ENCODE data around the gene FRAT2. TPM values are rescaled to one million over a fixed set of nuclear protein-coding genes. Genes with fewer than 3 reads are reported as not detected.

Gene FRAT2, protein sequence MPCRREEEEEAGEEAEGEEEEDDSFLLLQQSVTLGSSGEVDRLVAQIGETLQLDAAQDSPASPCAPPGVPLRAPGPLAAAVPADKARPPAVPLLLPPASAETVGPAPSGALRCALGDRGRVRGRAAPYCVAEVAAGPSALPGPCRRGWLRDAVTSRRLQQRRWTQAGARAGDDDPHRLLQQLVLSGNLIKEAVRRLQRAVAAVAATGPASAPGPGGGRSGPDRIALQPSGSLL
- polyA plus RNA-seq (ENCODE audit: low read depth in 6 of 6), result 10 to 100 TPM in 4 of 6 donors, 1 to 10 TPM in 2; 7.0 to 19.1 (median 14.3) TPM

- ATAC-seq (ENCODE audit: low read depth in 2 of 2), result peak; percentile 86 to 88
- Mint-ChIP-seq H3K36me3 (peaks cover 6 to 10% of the 10 kb centered on the region in 2 donors), H3K27ac (peak within 1 kb of the TSS; percentile 91 to 98 (median 96)), H3K4me3 (peak within 1 kb of the TSS; percentile 82 to 97 (median 94)), H3K27me3 (no peaks in the 10 kb centered on the region), H3K9me3 (no peaks in the 10 kb centered on the region), H3K4me1 (peaks cover 34 to 46% (median 39%) of the 10 kb centered on the region in 3 donors)
- DNase-seq, result peak; percentile 91
Observed at GRCh38 chr10:97334370-97335175, at the start of gene FRAT2. Gene FRAT2, minus strand, starts transcription at chr10:97334729. Its CDS starts 157 bp downstream, at chr10:97334572.

GRCh38 chr10:97384156-97384555, 49.6 kb upstream of the FRAT2 start:
- H3K27me3 Mint-ChIP-seq, result no peaks in the 10 kb centered on the region
- H3K9me3 Mint-ChIP-seq, result no peaks in the 10 kb centered on the region
- peaks cover 5 to 16% of the 10 kb centered on the region in 2 donors for H3K36me3 Mint-ChIP-seq
- no peak for DNase-seq
- ATAC-seq (ENCODE audit: low read depth in 2 of 2), result no peak
- no peak overlapping the region for H3K27ac Mint-ChIP-seq
- H3K4me3 Mint-ChIP-seq, result no peak overlapping the region
- peaks cover 0 to 4% (median 0%) of the 10 kb centered on the region in 3 donors for H3K4me1 Mint-ChIP-seq

DNA sequence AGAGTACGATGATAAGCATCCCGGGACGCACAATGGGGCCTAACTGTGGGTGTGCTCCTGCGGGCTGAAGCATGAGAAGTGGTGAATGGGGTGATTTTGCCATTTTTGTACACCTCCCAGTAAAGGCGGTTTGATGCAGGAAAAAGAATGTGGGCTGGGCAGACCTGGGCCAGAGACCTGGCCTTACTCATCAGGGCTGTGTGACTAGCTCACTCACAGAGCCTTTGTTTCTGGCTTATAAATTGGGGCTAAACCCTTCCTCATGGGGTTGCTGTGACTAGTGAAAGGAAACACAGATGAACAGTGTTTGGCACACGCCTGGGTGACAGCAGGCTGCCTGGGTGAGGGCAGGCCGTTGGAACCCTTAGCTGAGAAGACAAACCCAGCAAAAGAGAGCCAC, 48.6 kb upstream of the FRAT2 start:
- Mint-ChIP-seq H3K4me1 (peaks cover 0 to 4% (median 0%) of the 10 kb centered on the region in 3 donors), H3K36me3 (peaks cover 0 to 9% of the 10 kb centered on the region in 2 donors), H3K27ac (peak overlapping the region in 3 of 6 donors; percentile 53 to 60 (median 56)), H3K9me3 (no peaks in the 10 kb centered on the region), H3K4me3 (no peak overlapping the region), H3K27me3 (no peaks in the 10 kb centered on the region)
- no peak for DNase-seq
- no peak for ATAC-seq (ENCODE audit: low read depth in 2 of 2)

DNA sequence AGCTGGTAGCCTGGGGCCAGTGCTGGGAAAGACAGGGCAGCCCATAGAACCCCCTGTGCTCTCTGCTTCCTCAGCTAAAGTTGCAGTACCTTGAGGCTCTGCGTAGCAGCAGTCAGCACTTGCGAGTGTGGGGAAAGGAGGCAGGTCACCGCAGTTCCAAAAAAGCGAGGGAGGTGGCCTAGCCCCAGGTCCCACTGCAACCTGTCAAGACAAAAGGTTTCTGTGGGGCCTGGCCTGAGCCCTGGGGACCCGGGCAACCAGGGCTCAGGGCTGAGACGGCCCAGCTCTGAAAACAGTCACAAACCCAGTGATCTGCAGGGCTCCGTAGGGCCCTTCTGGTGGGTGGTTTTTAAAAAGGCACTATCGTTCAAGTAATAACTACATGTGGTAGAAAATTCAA, 47.1 kb upstream of the FRAT2 start:
- H3K27ac Mint-ChIP-seq, result peak overlapping the region in 1 of 6 donors; percentile 43
- no peaks in the 10 kb centered on the region for H3K9me3 Mint-ChIP-seq
- H3K4me1 Mint-ChIP-seq, result peaks cover 0 to 4% (median 0%) of the 10 kb centered on the region in 3 donors
- H3K27me3 Mint-ChIP-seq, result no peaks in the 10 kb centered on the region
- ATAC-seq (ENCODE audit: low read depth in 2 of 2) (no peak), DNase-seq (no peak)
- H3K36me3 Mint-ChIP-seq, result peaks cover 0 to 8% of the 10 kb centered on the region in 2 donors
- no peak overlapping the region for H3K4me3 Mint-ChIP-seq

DNA sequence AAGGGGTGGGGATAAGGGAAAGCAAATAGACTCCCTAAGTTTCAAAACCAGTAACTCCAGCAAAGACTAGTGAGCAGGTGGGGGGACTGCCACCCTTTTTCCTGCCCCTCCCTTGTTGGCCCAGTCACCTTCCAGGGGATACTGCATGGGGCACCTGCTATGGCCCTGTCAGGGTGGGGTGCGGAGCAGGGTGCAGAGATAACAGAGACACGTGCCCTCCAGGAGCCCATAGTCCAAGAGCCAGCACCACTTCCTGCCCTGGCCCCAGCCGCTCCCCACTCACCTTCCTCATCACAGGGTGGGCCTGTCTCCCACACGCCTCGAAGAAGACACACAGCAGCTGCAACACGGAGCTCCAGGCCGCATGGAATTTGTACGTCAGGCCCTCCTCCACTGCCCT, 46.0 kb upstream of the FRAT2 start:
- Mint-ChIP-seq H3K9me3 (no peaks in the 10 kb centered on the region), H3K27me3 (no peaks in the 10 kb centered on the region), H3K4me1 (peaks cover 0 to 3% (median 0%) of the 10 kb centered on the region in 3 donors), H3K36me3 (peaks cover 0 to 5% of the 10 kb centered on the region in 2 donors), H3K27ac (peak overlapping the region in 2 of 6 donors; percentile 43 to 71), H3K4me3 (no peak overlapping the region)
- peak in 1 of 2 donors; percentile 8 for ATAC-seq (ENCODE audit: low read depth in 2 of 2)
- no peak for DNase-seq

- no peak for DNase-seq
Observed at GRCh38 chr10:97378933-97379921, 44.7 kb upstream of the FRAT2 start.

GRCh38 chr10:97376413-97376812, 41.9 kb upstream of the FRAT2 start:
- Mint-ChIP-seq H3K9me3 (no peaks in the 10 kb centered on the region), H3K36me3 (peaks cover 9 to 20% of the 10 kb centered on the region in 2 donors)
- DNase-seq, result no peak

More at GRCh38 chr10:97378933-97379921, 44.7 kb upstream of the FRAT2 start:
- H3K9me3 Mint-ChIP-seq, result no peaks in the 10 kb centered on the region
- H3K4me3 Mint-ChIP-seq, result no peak overlapping the region
- no peak for ATAC-seq (ENCODE audit: low read depth in 2 of 2)
- no peaks in the 10 kb centered on the region for H3K4me1 Mint-ChIP-seq
- no peaks in the 10 kb centered on the region for H3K27me3 Mint-ChIP-seq
- H3K27ac Mint-ChIP-seq, result peak overlapping the region in 3 of 6 donors; percentile 21 to 92 (median 76)
- H3K36me3 Mint-ChIP-seq, result no peaks in the 10 kb centered on the region

DNA sequence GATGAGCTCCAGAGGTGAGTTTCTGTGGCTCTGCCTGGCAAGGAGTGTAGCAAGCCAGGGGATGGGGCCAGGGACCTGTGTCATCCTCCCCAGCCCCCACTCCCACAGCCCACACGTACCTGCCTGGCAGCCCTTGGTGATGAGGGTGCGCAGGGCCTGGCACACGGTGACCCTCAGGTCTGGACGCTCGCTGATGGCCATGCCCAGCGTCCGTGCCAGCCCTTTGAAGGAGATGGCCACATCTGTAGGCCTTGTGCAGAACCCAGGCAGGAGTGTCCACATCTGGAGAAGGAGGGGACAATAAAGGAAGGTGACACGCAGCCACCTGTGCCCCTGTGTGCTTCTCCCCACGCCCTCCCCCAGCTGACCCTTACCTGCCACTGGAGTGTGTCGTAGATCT, 38.9 kb upstream of the FRAT2 start:
- no peaks in the 10 kb centered on the region for H3K9me3 Mint-ChIP-seq
- ATAC-seq (ENCODE audit: low read depth in 2 of 2) (no peak), DNase-seq (no peak)
- H3K27ac Mint-ChIP-seq, result peak overlapping the region in 1 of 6 donors; percentile 16
- H3K36me3 Mint-ChIP-seq, result peaks cover 9 to 38% of the 10 kb centered on the region in 2 donors
- H3K4me1 Mint-ChIP-seq, result peaks cover 0 to 4% (median 4%) of the 10 kb centered on the region in 3 donors
- H3K27me3 Mint-ChIP-seq, result no peaks in the 10 kb centered on the region
- no peak overlapping the region for H3K4me3 Mint-ChIP-seq

More at GRCh38 chr10:97376413-97376812, 41.9 kb upstream of the FRAT2 start:
- ATAC-seq (ENCODE audit: low read depth in 2 of 2), result no peak
- Mint-ChIP-seq H3K4me1 (no peaks in the 10 kb centered on the region), H3K27me3 (no peaks in the 10 kb centered on the region), H3K27ac (peak overlapping the region in 2 of 6 donors; percentile 9 to 20), H3K4me3 (peak overlapping the region in 1 of 8 donors; percentile 32)

DNA sequence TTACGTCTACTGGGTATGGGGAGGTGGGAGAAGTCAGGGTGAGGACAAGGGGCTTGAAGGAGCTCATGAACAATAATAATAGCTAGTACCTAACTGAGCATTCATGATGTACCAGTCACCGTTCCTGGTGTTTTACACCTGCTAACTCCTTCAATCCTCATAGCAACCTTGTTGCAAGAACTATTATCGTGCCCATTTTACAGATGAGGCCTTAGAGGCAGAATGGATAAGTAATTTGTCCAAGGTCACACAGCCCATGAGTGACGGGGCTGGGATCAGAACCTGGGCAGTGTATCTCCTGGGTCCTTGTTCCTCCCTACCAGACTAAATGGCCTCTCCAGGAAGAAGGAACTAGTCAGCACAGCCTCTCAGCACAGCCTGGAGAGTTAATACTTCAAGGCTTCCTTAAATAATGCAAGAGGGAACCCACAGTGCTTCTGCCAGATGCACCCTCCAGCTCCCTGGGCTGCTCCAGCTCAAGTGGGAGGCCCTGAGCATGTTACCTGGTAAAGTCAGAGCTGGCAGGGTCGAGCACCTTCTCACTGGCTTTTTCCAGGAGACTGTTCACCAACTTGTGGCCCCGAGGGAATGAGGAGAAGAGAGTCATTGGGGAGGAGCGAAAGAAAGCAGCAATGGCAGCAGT, 37.8 kb upstream of the FRAT2 start:
- H3K27ac Mint-ChIP-seq, result peak overlapping the region in 2 of 6 donors; percentile 48 to 91

GRCh38 chr10:97371696-97372095, 37.2 kb upstream of the FRAT2 start:
- H3K9me3 Mint-ChIP-seq, result no peaks in the 10 kb centered on the region
- DNase-seq (no peak), ATAC-seq (ENCODE audit: low read depth in 2 of 2) (no peak)
- no peak overlapping the region for H3K4me3 Mint-ChIP-seq
- peaks cover 2 to 13% (median 12%) of the 10 kb centered on the region in 3 donors for H3K4me1 Mint-ChIP-seq
- peaks cover 9 to 38% of the 10 kb centered on the region in 2 donors for H3K36me3 Mint-ChIP-seq
- peak overlapping the region in 3 of 6 donors; percentile 48 to 91 (median 71) for H3K27ac Mint-ChIP-seq
- no peaks in the 10 kb centered on the region for H3K27me3 Mint-ChIP-seq

More for the DNA sequence above, 37.8 kb upstream of the FRAT2 start:
- Mint-ChIP-seq H3K9me3 (no peaks in the 10 kb centered on the region), H3K36me3 (peaks cover 9 to 38% of the 10 kb centered on the region in 2 donors), H3K4me3 (no peak overlapping the region), H3K4me1 (peaks cover 0 to 8% (median 6%) of the 10 kb centered on the region in 3 donors), H3K27me3 (no peaks in the 10 kb centered on the region)
- ATAC-seq (ENCODE audit: low read depth in 2 of 2) (no peak), DNase-seq (no peak)

GRCh38 chr10:97367126-97367649, 32.7 kb upstream of the FRAT2 start:
- DNase-seq (no peak), ATAC-seq (ENCODE audit: low read depth in 2 of 2) (no peak)
- peak overlapping the region in 6 of 8 donors; percentile 15 to 81 (median 54) for H3K4me3 Mint-ChIP-seq
- peaks cover 39 to 44% (median 40%) of the 10 kb centered on the region in 3 donors for H3K4me1 Mint-ChIP-seq
- H3K27me3 Mint-ChIP-seq, result no peaks in the 10 kb centered on the region
- H3K9me3 Mint-ChIP-seq, result no peaks in the 10 kb centered on the region
- peaks cover 4 to 26% of the 10 kb centered on the region in 2 donors for H3K36me3 Mint-ChIP-seq
- H3K27ac Mint-ChIP-seq, result peak overlapping the region in 5 of 6 donors; percentile 41 to 97 (median 96)

DNA sequence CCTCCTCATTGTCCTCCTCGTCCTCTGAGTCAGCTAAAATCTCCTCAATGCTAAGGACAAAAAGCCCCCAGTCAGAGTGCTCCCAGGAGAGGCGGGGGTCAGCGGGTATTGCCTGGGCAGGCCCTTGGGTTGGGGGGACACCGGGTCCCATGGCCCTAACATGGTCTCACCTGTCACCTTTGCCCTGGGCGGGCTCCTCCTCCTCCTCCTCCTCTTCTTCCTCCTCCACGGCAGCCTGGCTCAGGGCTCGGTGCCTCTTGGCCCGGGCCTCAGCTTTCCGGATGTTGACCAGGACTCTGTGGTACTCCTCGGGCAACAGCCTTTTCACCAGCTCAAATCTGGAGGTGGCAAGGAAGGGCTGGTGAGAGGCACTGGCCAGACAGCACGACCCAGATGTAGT, 32.0 kb upstream of the FRAT2 start:
- H3K27ac Mint-ChIP-seq, result peak overlapping the region; percentile 94 to 99 (median 97)
- no peak for ATAC-seq (ENCODE audit: low read depth in 2 of 2)
- DNase-seq, result no peak
- no peaks in the 10 kb centered on the region for H3K9me3 Mint-ChIP-seq
- H3K27me3 Mint-ChIP-seq, result no peaks in the 10 kb centered on the region
- H3K36me3 Mint-ChIP-seq, result peaks cover 0 to 20% of the 10 kb centered on the region in 2 donors
- H3K4me1 Mint-ChIP-seq, result peaks cover 39 to 44% (median 40%) of the 10 kb centered on the region in 3 donors
- peak overlapping the region in 7 of 8 donors; percentile 53 to 90 (median 75) for H3K4me3 Mint-ChIP-seq
